Esophagus muscularis mucosa (tissue), 4 donors: ENCODE measurements around the gene LGALSL.

Experiments
- EP300 ChIP-seq: sonication (generic); formaldehyde crosslinking; IDR thresholded peaks from one replicate; pipeline ENCODE4 v1.6.1; 2017; ENCODE audit warnings: antibody characterized with exemption
- POLR2A ChIP-seq: fragments of 450-650 bp; IDR thresholded peaks from one replicate; pipeline ENCODE4 v1.6.1; 2017; ENCODE audit warnings: antibody characterized with exemption, moderate library complexity, mild to moderate bottlenecking, low read depth
- POLR2AphosphoS5 ChIP-seq, 2 donors: sonication (generic); formaldehyde crosslinking; IDR thresholded peaks; one replicate each; pipeline ENCODE4 v1.6.1; 2017; ENCODE audit warnings: antibody characterized with exemption in 2 of 2
- TF ChIP-seq, protein P1 (sequence below), 3 experiments: fragments of 200-600 bp in 2 of 3; fragments of 450-650 bp in 1 of 3; sonication (generic) in 2 of 3; IDR thresholded peaks; one replicate each; pipeline ENCODE4 v1.5.1; 2017 to 2019; ENCODE audit warnings: antibody characterized with exemption in 3 of 3, mild to moderate bottlenecking in 2 of 3, moderate library complexity in 1 of 3

DNA sequence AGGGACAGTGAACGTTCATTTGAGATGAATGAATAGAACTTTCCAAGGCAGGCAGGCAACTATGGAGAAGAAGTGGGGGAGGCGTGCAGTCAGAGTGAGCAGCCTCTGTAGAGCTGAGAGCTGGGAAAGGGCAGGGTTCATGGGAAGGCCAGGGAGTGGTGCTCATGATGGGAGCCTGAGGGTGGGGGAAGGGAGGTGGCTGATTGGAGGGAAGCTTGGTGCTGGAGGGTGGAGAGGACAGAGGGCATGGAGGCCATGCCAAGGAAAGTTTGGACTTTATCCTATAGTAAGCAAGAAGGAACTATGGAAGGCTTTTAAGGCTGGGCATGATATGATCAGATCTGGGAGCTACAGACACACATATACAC is 47.6 kb upstream of the LGALSL start:
- TF ChIP-seq POLR2A: no peak
- TF ChIP-seq, protein P1, sequence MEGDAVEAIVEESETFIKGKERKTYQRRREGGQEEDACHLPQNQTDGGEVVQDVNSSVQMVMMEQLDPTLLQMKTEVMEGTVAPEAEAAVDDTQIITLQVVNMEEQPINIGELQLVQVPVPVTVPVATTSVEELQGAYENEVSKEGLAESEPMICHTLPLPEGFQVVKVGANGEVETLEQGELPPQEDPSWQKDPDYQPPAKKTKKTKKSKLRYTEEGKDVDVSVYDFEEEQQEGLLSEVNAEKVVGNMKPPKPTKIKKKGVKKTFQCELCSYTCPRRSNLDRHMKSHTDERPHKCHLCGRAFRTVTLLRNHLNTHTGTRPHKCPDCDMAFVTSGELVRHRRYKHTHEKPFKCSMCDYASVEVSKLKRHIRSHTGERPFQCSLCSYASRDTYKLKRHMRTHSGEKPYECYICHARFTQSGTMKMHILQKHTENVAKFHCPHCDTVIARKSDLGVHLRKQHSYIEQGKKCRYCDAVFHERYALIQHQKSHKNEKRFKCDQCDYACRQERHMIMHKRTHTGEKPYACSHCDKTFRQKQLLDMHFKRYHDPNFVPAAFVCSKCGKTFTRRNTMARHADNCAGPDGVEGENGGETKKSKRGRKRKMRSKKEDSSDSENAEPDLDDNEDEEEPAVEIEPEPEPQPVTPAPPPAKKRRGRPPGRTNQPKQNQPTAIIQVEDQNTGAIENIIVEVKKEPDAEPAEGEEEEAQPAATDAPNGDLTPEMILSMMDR (IDR thresholded peaks at IDR 0.05): no peak
- TF ChIP-seq EP300: no peak
- TF ChIP-seq POLR2AphosphoS5 (IDR thresholded peaks at IDR 0.05): no peak
